ENCODE data around the gene CANT1.

GRCh38 chr17:79035686-79036085, 26.1 kb upstream of the CANT1 start:
- TF ChIP-seq CTCF (IDR thresholded peaks at IDR 0.05) (no peak), POLR2A (IDR thresholded peaks at IDR 0.05) (no peak), EP300 (IDR thresholded peaks at IDR 0.05) (no peak)

Measured in ovary (tissue), 3 donors.